ENCODE results near the gene ABCF2. TPM values are rescaled to one million over a fixed set of nuclear protein-coding genes. Genes with fewer than 3 reads are reported as not detected.

ABCF2 gene
- total RNA-seq, 4 donors from 2014 or later: 30.5 to 43.1 (median 36.5) TPM

DNA sequence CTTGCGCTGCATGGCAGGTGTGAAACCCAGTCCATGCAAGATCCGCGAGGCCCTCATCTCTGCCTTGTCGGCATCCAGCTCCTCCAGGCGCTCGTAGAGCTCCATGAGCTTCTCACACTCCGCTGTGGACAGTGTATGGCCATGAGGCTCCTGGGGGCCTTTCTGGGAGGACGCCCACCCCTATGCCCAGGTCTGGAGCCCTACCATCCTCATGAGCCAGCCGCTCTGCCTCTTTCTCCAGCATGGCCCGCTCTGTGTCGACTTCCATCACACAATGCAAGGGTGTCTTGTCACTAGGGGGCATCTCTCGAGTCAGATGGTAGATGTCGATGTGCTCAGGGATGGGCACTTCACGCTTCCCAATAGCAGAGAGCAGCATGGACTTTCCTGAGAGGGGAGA lies 3.3 kb downstream of the ABCF2 start:
- Histone ChIP-seq H3K4me3 (no peak overlapping the region), H3K9me3 (no peaks in the 10 kb centered on the region), H3K27me3 (no peaks in the 10 kb centered on the region), H3K27ac (no peak overlapping the region), H3K36me3 (peaks cover 2 to 64% of the 10 kb centered on the region in 2 donors), H3K4me1 (peaks cover 0 to 28% (median 11%) of the 10 kb centered on the region in 3 donors)
- ATAC-seq: no peak
- TF ChIP-seq, protein P1, sequence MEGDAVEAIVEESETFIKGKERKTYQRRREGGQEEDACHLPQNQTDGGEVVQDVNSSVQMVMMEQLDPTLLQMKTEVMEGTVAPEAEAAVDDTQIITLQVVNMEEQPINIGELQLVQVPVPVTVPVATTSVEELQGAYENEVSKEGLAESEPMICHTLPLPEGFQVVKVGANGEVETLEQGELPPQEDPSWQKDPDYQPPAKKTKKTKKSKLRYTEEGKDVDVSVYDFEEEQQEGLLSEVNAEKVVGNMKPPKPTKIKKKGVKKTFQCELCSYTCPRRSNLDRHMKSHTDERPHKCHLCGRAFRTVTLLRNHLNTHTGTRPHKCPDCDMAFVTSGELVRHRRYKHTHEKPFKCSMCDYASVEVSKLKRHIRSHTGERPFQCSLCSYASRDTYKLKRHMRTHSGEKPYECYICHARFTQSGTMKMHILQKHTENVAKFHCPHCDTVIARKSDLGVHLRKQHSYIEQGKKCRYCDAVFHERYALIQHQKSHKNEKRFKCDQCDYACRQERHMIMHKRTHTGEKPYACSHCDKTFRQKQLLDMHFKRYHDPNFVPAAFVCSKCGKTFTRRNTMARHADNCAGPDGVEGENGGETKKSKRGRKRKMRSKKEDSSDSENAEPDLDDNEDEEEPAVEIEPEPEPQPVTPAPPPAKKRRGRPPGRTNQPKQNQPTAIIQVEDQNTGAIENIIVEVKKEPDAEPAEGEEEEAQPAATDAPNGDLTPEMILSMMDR (IDR thresholded peaks at IDR 0.05): no peak
- TF ChIP-seq EP300 (IDR thresholded peaks at IDR 0.05) (no peak), POLR2A (IDR thresholded peaks at IDR 0.05) (no peak), POLR2AphosphoS5 (IDR thresholded peaks at IDR 0.05) (no peak)
- 83% methylated on average over 2 to 10 of the region's 14 CpGs for WGBS, 2 donors (ENCODE audit: low coverage in 1 of 2)

DNA sequence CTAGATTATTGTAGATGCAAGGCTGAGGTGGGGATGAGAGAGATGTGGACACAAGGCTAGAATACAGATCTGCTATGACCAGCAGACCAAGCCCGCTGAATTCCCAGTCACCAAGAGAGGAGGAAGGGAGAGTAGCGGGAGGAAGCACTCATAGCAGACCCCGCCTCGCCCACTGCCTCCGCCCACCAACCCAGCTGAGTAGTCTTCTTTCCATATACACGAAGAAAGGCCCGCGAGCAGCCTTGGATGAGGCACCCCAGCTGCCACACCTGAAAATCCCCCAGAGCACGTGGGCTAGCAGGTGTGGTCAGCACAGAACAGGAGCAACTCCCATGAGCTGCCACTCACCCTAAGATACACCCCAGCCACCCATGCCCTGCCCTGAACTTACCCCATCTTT lies 8.8 kb downstream of the ABCF2 start:
- no peaks in the 10 kb centered on the region for H3K9me3 ChIP-seq
- TF ChIP-seq POLR2AphosphoS5 (IDR thresholded peaks at IDR 0.05) (no peak), POLR2A (IDR thresholded peaks at IDR 0.05) (no peak), EP300 (IDR thresholded peaks at IDR 0.05) (no peak)
- TF ChIP-seq, protein P1 (IDR thresholded peaks at IDR 0.05): no peak
- H3K4me1 ChIP-seq: no peaks in the 10 kb centered on the region
- no peak overlapping the region for H3K4me3 ChIP-seq
- peaks cover 2 to 100% of the 10 kb centered on the region in 2 donors for H3K36me3 ChIP-seq
- no peak for ATAC-seq
- no peak overlapping the region for H3K27ac ChIP-seq
- no peaks in the 10 kb centered on the region for H3K27me3 ChIP-seq
- WGBS, 2 donors (ENCODE audit: low coverage in 1 of 2): 77 to 85% methylated on average over 6 to 8 of the region's 9 CpGs

DNA sequence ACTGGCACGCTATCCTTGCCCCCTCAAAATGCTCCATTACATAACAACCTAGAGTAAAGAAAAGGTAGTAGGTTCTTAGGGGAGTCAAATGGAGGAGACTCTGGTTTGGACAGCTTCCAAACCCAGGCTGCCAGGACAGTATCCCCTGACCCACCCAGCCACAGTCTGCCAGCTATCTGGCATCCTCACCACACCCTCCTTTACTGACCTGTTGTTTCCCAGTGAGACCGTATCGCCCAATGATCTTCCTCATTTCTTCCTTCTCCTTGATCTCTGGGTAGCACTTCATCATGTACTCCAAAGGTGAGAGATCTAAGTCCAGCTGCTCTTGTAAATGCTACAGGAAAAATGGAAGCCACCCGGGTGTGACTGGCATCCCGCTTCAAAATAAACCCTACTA lies 11.6 kb downstream of the ABCF2 start:
- Histone ChIP-seq H3K4me3 (no peak overlapping the region), H3K27me3 (no peaks in the 10 kb centered on the region), H3K27ac (no peak overlapping the region), H3K36me3 (peaks cover 2 to 91% of the 10 kb centered on the region in 2 donors), H3K9me3 (no peaks in the 10 kb centered on the region), H3K4me1 (no peaks in the 10 kb centered on the region)
- 89 to 98% methylated on average over 4 to 5 of the region's 5 CpGs for WGBS, 2 donors (ENCODE audit: low coverage in 1 of 2)
- ATAC-seq: no peak
- TF ChIP-seq EP300 (IDR thresholded peaks at IDR 0.05) (no peak), POLR2A (IDR thresholded peaks at IDR 0.05) (no peak), POLR2AphosphoS5 (IDR thresholded peaks at IDR 0.05) (no peak)
- TF ChIP-seq, protein P1 (IDR thresholded peaks at IDR 0.05): no peak

DNA sequence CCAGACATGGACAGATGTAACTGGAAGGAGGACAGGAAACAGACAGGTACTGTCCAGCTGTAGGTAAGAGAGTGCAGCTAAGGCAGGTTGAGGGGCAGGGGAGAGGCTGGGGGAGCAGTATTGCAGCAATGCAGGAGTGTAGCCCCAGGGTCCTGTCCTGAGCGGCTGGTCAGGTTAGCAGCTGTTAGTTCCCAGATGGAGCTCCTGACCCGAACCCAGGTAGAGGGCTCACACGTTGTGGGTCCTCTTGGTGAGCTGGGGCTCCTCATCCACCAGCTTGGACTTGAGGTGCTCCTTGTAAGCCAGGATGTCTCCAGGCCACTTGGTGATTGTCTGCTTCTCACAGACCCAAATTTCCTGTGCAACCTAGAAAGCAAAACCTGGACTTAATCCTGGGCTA lies 13.2 kb downstream of the ABCF2 start:
- WGBS, 2 donors (ENCODE audit: low coverage in 1 of 2): no CpG with 5 or more reads among the region's 3 CpGs
- no peak for ATAC-seq
- TF ChIP-seq EP300 (IDR thresholded peaks at IDR 0.05) (no peak), POLR2AphosphoS5 (IDR thresholded peaks at IDR 0.05) (no peak), POLR2A (IDR thresholded peaks at IDR 0.05) (no peak)
- TF ChIP-seq, protein P1 (IDR thresholded peaks at IDR 0.05): no peak
- no peak overlapping the region for H3K4me3 ChIP-seq
- no peaks in the 10 kb centered on the region for H3K27me3 ChIP-seq
- H3K4me1 ChIP-seq: no peaks in the 10 kb centered on the region
- no peaks in the 10 kb centered on the region for H3K9me3 ChIP-seq
- peaks cover 0 to 75% of the 10 kb centered on the region in 2 donors for H3K36me3 ChIP-seq
- no peak overlapping the region for H3K27ac ChIP-seq

DNA sequence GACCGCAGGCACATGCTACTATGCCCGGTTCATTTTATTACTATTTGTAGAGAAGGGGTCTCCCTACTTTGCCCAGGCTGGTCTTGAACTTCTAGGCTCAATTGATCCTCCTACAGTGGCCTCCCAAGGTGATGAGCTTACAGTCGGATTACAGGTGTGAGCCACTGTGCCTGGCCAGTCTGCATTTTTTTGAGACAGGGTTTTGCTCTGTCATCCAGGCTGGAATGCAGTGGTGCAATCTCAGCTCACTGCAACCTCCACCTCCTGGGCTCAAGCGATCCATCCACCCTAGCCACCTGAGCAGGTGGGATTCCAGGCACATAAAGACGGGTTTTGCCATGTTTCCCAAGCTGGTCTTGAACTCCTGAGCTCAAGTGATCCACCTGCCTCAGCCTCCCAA lies 14.4 kb downstream of the ABCF2 start:
- TF ChIP-seq POLR2A (IDR thresholded peaks at IDR 0.05): no peak
- TF ChIP-seq, protein P1 (IDR thresholded peaks at IDR 0.05): no peak
- no peak for TF ChIP-seq POLR2AphosphoS5 (IDR thresholded peaks at IDR 0.05)
- no peak for TF ChIP-seq EP300 (IDR thresholded peaks at IDR 0.05)

More for the DNA sequence above, 14.4 kb downstream of the ABCF2 start:
- Histone ChIP-seq H3K27ac (no peak overlapping the region), H3K36me3 (peaks cover 0 to 63% of the 10 kb centered on the region in 2 donors), H3K27me3 (no peaks in the 10 kb centered on the region), H3K4me1 (no peaks in the 10 kb centered on the region), H3K4me3 (no peak overlapping the region), H3K9me3 (no peaks in the 10 kb centered on the region)
- no peak for ATAC-seq
- 81% methylated on average over 3 of the region's 5 CpGs; no CpG with 5 or more reads in 1 of the 2 donors for WGBS, 2 donors (ENCODE audit: low coverage in 1 of 2)

All from gastroesophageal sphincter (tissue), 4 donors.